ENCODE measurements around the gene CDRT15.

CDRT15 gene

DNA sequence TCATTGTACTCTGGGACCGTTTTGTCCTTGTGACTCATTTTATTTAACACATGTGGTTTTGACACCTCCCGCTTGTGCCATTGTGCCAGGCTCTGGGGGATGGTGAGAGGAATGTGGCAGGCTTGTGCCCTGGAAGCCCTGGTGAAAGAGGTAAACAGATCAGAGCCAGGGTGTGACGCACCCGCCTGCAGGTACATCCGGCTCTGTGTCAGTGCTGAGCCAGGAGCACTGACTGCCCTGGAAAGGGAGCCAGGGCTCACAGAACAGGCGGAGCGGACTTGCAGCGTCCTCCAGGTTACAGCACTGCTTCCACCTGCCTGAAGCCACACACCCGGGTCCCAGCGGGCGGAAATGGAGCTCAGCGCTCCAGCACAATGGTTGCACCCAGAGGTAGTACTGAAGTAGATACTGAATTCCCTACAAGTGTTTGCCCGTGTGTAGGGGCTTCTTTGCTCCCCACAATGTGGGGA, 30.6 kb downstream of the CDRT15 start:
- no peak for DNase-seq

DNA sequence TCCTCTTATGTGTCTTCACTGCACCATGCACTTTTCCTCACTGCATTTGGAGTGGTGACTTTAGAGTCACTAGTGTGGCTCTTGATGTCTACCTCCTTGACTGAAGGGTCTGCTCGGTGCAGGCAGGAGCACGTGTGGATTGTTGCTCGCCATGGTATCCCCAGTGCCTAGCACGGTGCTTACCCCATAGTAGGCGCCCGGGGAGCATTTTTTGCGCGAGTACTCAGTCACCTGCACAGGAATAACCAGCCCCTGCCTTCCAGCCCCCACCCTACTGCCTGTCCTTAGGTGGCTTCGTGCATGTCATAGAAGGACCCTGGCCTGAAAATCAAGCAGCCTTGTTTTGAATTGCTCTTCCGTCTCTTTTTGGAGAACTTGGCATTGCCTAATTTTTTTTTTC, 31.3 kb downstream of the CDRT15 start:
- Histone ChIP-seq H3K27me3 (ENCODE audit: insufficient read depth, low read length, poor library complexity) (no peaks in the 10 kb centered on the region), H3K9me3 (ENCODE audit: insufficient read depth, low read length, severe bottlenecking) (no peaks in the 10 kb centered on the region), H3K27ac (ENCODE audit: low read length) (no peak overlapping the region), H3K4me2 (ENCODE audit: insufficient read depth, low read length) (no peak overlapping the region), H3K4me3 (ENCODE audit: low read depth in 1 of 2, low read length in 2 of 2) (no peak overlapping the region), H3K4me1 (ENCODE audit: insufficient read depth, low read length) (0 out of 2 replicates have a peak, but pooled peaks cover 9% of the 10 kb centered on the region), H3K9ac (ENCODE audit: low read depth, low read length) (no peak overlapping the region), H3K79me2 (ENCODE audit: insufficient read depth, low read length) (no peaks in the 10 kb centered on the region), H3K36me3 (ENCODE audit: insufficient read depth, low read length) (peaks cover 33% of the 10 kb centered on the region), H2AFZ (ENCODE audit: low read depth, low read length) (no peak overlapping the region), H4K20me1 (ENCODE audit: insufficient read depth, low read length) (no peaks in the 10 kb centered on the region; the same call in 1 of the 2 replicates)
- no peak for DNase-seq
- no peak for ATAC-seq (ENCODE audit: insufficient read depth, low read depth)
- TF ChIP-seq EZH2 (IDR thresholded peaks at IDR 0.05; ENCODE audit: borderline replicate concordance, low read depth, low read length, severe bottlenecking): no peak
- TF ChIP-seq, protein P1, sequence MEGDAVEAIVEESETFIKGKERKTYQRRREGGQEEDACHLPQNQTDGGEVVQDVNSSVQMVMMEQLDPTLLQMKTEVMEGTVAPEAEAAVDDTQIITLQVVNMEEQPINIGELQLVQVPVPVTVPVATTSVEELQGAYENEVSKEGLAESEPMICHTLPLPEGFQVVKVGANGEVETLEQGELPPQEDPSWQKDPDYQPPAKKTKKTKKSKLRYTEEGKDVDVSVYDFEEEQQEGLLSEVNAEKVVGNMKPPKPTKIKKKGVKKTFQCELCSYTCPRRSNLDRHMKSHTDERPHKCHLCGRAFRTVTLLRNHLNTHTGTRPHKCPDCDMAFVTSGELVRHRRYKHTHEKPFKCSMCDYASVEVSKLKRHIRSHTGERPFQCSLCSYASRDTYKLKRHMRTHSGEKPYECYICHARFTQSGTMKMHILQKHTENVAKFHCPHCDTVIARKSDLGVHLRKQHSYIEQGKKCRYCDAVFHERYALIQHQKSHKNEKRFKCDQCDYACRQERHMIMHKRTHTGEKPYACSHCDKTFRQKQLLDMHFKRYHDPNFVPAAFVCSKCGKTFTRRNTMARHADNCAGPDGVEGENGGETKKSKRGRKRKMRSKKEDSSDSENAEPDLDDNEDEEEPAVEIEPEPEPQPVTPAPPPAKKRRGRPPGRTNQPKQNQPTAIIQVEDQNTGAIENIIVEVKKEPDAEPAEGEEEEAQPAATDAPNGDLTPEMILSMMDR (IDR thresholded peaks at IDR 0.05; ENCODE audit: borderline replicate concordance, extremely low read depth, low read length, poor library complexity, severe bottlenecking): no peak

More for the DNA sequence above, 30.6 kb downstream of the CDRT15 start:
- H3K4me2 ChIP-seq (ENCODE audit: insufficient read depth, low read length): no peak overlapping the region
- no peaks in the 10 kb centered on the region for H4K20me1 ChIP-seq (ENCODE audit: insufficient read depth, low read length)
- H3K79me2 ChIP-seq (ENCODE audit: insufficient read depth, low read length): no peaks in the 10 kb centered on the region
- H3K9ac ChIP-seq (ENCODE audit: low read depth, low read length): no peak overlapping the region
- H3K4me3 ChIP-seq (ENCODE audit: low read depth in 1 of 2, low read length in 2 of 2): no peak overlapping the region
- H2AFZ ChIP-seq (ENCODE audit: low read depth, low read length): no peak overlapping the region
- 0 out of 2 replicates have a peak, but pooled peaks cover 4% of the 10 kb centered on the region for H3K4me1 ChIP-seq (ENCODE audit: insufficient read depth, low read length)
- TF ChIP-seq, protein P1 (IDR thresholded peaks at IDR 0.05; ENCODE audit: borderline replicate concordance, extremely low read depth, low read length, poor library complexity, severe bottlenecking): no peak
- TF ChIP-seq EZH2 (IDR thresholded peaks at IDR 0.05; ENCODE audit: borderline replicate concordance, low read depth, low read length, severe bottlenecking): no peak
- peaks cover 36% of the 10 kb centered on the region for H3K36me3 ChIP-seq (ENCODE audit: insufficient read depth, low read length)
- H3K27me3 ChIP-seq (ENCODE audit: insufficient read depth, low read length, poor library complexity): no peaks in the 10 kb centered on the region
- H3K9me3 ChIP-seq (ENCODE audit: insufficient read depth, low read length, severe bottlenecking): peaks cover 3% of the 10 kb centered on the region
- H3K27ac ChIP-seq (ENCODE audit: low read length): no peak overlapping the region
- no peak for ATAC-seq (ENCODE audit: insufficient read depth, low read depth)

DNA sequence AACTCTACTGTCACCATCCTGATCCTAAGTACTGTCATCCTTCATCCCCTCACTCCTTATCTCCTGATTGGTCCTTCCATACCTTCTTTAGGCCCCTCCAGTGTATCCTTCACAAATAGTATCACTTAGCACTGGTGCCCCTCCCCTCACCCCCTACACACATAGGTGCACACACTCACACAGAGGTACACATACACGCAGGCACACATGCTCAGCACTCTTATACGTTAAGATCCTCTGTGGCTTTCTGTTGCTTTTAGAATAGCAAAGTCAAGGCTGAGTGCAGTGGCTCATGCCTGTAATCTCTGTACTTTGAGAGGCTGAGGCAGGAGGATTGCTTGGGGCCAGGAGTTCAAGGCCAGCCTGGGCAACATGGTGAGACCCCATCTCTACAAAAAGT, 32.1 kb downstream of the CDRT15 start:
- Histone ChIP-seq H3K4me3 (ENCODE audit: low read depth in 1 of 2, low read length in 2 of 2) (no peak overlapping the region), H3K27ac (ENCODE audit: low read length) (no peak overlapping the region), H4K20me1 (ENCODE audit: insufficient read depth, low read length) (no peaks in the 10 kb centered on the region; the same call in 1 of the 2 replicates), H2AFZ (ENCODE audit: low read depth, low read length) (no peak overlapping the region), H3K9ac (ENCODE audit: low read depth, low read length) (no peak overlapping the region), H3K4me1 (ENCODE audit: insufficient read depth, low read length) (0 out of 2 replicates have a peak, but pooled peaks cover 9% of the 10 kb centered on the region), H3K79me2 (ENCODE audit: insufficient read depth, low read length) (no peaks in the 10 kb centered on the region), H3K4me2 (ENCODE audit: insufficient read depth, low read length) (no peak overlapping the region), H3K9me3 (ENCODE audit: insufficient read depth, low read length, severe bottlenecking) (no peaks in the 10 kb centered on the region), H3K36me3 (ENCODE audit: insufficient read depth, low read length) (peaks cover 26% of the 10 kb centered on the region), H3K27me3 (ENCODE audit: insufficient read depth, low read length, poor library complexity) (no peaks in the 10 kb centered on the region)
- ATAC-seq (ENCODE audit: insufficient read depth, low read depth): no peak
- TF ChIP-seq, protein P1 (IDR thresholded peaks at IDR 0.05; ENCODE audit: borderline replicate concordance, extremely low read depth, low read length, poor library complexity, severe bottlenecking): no peak
- TF ChIP-seq EZH2 (IDR thresholded peaks at IDR 0.05; ENCODE audit: borderline replicate concordance, low read depth, low read length, severe bottlenecking): no peak
- DNase-seq: no peak

Data from DND-41 (cell line).